Measurements from ENCODE around the gene RAVER2.

Gene RAVER2

DNA sequence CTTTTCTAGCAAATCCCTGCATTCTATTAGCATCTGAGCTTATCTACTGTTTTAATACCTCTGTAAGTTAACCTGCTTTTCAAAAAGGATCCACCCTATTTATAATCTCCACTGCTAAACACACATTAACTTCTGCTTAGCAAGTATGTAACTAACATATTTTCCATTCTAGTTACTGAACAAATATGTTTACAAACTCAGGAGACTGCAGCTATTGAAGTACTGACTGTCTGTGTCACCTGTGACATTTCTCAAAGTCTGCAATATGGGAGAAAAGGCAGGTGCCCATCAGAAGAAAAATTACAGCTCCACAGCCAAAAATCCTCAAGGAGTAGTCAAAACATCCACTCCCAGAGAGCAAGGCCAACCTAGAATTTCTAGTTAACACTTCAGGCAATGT is 133.2 kb downstream of the RAVER2 start:
- no peak for DNase-seq (ENCODE audit: low read depth)
- no peak for TF ChIP-seq CTCF (IDR thresholded peaks at IDR 0.05; ENCODE audit: low read length, missing control alignments)
- H3K4me3 ChIP-seq (replicated peaks; ENCODE audit: low read depth, low read length): no peak overlapping the region

DNA sequence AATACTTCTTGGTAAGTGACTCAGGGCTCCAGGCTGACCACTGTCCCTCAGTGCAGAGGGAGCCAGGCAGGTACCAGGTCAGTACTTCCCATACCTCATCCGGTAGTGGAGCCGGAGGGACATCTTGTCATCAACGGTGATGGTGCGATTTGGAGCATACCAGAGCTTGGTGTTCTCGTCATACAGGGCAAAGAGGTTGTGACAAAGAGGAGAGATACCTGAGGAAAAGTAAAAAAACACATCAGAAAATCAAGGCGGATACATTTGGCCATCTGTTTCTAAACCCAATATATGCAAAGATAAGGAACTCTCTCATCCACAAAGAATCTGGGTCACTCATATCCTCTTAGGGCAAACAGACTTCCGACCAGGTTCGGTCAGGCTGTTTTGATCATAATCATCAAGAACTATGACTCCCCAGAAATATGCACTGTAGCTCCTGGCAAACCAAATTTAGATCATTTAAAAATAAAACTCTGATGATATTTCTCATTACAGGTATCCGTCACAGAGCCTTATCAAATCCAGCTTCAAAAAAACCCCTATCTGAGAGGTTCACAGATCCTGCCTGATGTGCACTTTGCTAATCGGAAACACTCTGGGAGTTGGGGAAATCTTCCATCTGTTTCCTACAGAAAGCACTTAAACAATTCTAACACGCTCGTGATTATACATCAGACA is 134.2 kb downstream of the RAVER2 start:
- no peak for TF ChIP-seq CTCF (IDR thresholded peaks at IDR 0.05; ENCODE audit: low read length, missing control alignments)
- no peak overlapping the region for H3K4me3 ChIP-seq (replicated peaks; ENCODE audit: low read depth, low read length)
- no peak for DNase-seq (ENCODE audit: low read depth)

GRCh38 chr1:64880449-64880848 is 135.6 kb downstream of the RAVER2 start:
- H3K4me3 ChIP-seq (replicated peaks; ENCODE audit: low read depth, low read length): no peak overlapping the region
- no peak for TF ChIP-seq CTCF (IDR thresholded peaks at IDR 0.05; ENCODE audit: low read length, missing control alignments)
- DNase-seq (ENCODE audit: low read depth): no peak

DNA sequence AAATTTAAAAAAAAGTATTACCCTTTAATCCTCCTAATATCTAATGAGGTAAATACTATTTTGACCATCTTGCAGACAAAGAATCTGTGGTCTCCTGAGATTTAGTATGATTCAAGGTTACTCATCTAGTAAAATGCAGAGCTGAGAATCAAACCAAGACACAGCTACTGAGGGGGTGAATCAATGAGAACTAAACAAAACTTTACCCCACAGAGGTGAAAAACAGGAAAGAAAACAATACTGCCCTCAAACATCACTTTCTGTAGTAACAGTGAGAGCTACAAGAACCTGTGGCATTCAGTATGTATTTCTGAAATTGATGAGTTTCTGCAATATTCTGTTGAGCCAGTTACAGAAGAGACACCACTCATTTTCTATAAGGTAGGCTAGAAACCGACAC is 136.4 kb downstream of the RAVER2 start:
- DNase-seq (ENCODE audit: low read depth): no peak
- no peak for TF ChIP-seq CTCF (IDR thresholded peaks at IDR 0.05; ENCODE audit: low read length, missing control alignments)
- no peak overlapping the region for H3K4me3 ChIP-seq (replicated peaks; ENCODE audit: low read depth, low read length)
